HepG2 (cell line): Measurements from ENCODE around the gene NRSN2. TPM values are rescaled to one million over a fixed set of nuclear protein-coding genes. Genes with fewer than 3 reads are reported as not detected.
A peak's percentile ranks its signal among the peaks of the same experiment; 100 is the strongest.

Experiments used
- JUN ChIP-seq: sonication (generic); formaldehyde crosslinking; IDR thresholded peaks from 2 replicates; pipeline ENCODE4 v1.4.0; 2020; ENCODE audit warnings: mild to moderate bottlenecking, missing genetic modification reagents
- KLF6 ChIP-seq: IDR thresholded peaks from 2 replicates; pipeline ENCODE4 v1.8.0; 2016; ENCODE audit warnings: missing biosample characterization, missing genetic modification reagents
- ZBTB7B ChIP-seq: sonication (generic); formaldehyde crosslinking; IDR thresholded peaks from 2 replicates; pipeline ENCODE4 v1.4.0; 2020; ENCODE audit warnings: missing genetic modification reagents
- ZNF30 ChIP-seq: sonication (generic); formaldehyde crosslinking; IDR thresholded peaks from 2 replicates; pipeline ENCODE4 v1.5.0; 2020; ENCODE audit warnings: mild to moderate bottlenecking, missing genetic modification reagents
- ZNF382 ChIP-seq: sonication (generic); formaldehyde crosslinking; IDR thresholded peaks from 2 replicates; pipeline ENCODE4 v1.5.0; 2020; ENCODE audit warnings: missing genetic modification reagents, mild to moderate bottlenecking, borderline replicate concordance
- ZNF569 ChIP-seq: sonication (generic); formaldehyde crosslinking; IDR thresholded peaks from 2 replicates; pipeline ENCODE4 v1.5.0; 2020; ENCODE audit warnings: mild to moderate bottlenecking, missing genetic modification reagents, moderate library complexity, borderline replicate concordance
- polyA plus RNA-seq, 8 experiments: library from polyadenylated mRNA; depleted of rRNA in 3 of 8; stranded (reverse) in 7 of 8; unstranded in 1 of 8; fragments of >200 nt; fragmentation: Illumina TruSeq in 4 of 8; extraction: Trizol in 4 of 8; gene quantifications; 2 replicates each; pipeline versions ENCODE4 v1.2.1 to v1.2.3, GENCODE V29; 2011 to 2016; ENCODE audit warnings: low read depth in 4 of 8, missing spikeins in 1 of 8, mixed read lengths in 1 of 8; ENCODE audit not compliant: insufficient read depth in 1 of 8
- total RNA-seq, 5 experiments: library from RNA; depleted of rRNA; stranded (reverse); fragments of >200 nt; fragmentation: Illumina TruSeq; extraction: Trizol; gene quantifications; 2 replicates each; pipeline ENCODE4 v1.2.3, GENCODE V29; 2016; ENCODE audit warnings: low read depth in 1 of 5
- TF ChIP-seq, protein P1 (sequence below): sonication (generic); formaldehyde crosslinking; IDR thresholded peaks from 2 replicates; pipeline ENCODE4 v1.4.0; 2020; ENCODE audit warnings: low read depth, missing genetic modification reagents
- TF ChIP-seq, protein P2 (sequence below): sonication (generic); formaldehyde crosslinking; IDR thresholded peaks from 2 replicates; pipeline ENCODE4 v1.4.0; 2020; ENCODE audit warnings: mild to moderate bottlenecking, missing genetic modification reagents
- TF ChIP-seq, protein P3 (sequence below): sonication (generic); formaldehyde crosslinking; IDR thresholded peaks from 2 replicates; pipeline ENCODE4 v1.8.1; 2023; ENCODE audit warnings: mild to moderate bottlenecking, moderate library complexity, missing genetic modification reagents
- TF ChIP-seq, protein P4 (sequence below): sonication (generic); formaldehyde crosslinking; IDR thresholded peaks from 2 replicates; pipeline ENCODE4 v1.4.0; 2020; ENCODE audit warnings: missing genetic modification reagents, borderline replicate concordance

The NRSN2 gene
- total and polyA plus RNA-seq, 2 of the 13 experiments (the other 11 are each of a cell fraction or from before 2014, with no cell fraction given) = 32.3 to 49.4 TPM

DNA sequence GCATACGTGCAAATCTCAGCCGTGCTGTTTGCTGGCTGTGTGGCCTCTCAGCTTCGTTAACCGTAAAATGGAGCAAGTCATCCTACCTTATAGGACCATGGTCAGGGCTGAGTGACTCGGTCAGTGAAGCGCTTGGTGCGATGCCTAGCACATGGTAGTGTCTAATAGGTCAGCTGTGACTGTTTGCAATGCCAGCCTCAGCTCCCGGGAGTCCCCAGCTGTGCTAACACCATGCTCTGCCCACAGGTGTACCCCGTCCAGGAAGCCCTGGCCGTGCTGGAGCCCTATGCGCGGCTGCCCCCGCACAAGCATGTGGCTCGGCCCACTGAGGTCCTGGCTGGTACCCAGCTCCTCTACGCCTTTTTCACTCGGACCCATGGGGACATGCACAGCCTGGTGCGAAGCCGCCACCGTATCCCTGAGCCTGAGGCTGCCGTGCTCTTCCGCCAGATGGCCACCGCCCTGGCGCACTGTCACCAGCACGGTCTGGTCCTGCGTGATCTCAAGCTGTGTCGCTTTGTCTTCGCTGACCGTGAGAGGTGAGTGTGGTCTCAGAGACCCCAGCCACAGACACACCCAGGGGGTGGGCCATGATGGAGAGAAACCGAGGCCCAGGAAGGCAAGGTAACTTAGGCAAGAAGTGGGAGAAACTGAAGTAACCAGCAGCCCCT is 44.3 kb downstream of the NRSN2 start (continued):
- TF ChIP-seq, protein P1, sequence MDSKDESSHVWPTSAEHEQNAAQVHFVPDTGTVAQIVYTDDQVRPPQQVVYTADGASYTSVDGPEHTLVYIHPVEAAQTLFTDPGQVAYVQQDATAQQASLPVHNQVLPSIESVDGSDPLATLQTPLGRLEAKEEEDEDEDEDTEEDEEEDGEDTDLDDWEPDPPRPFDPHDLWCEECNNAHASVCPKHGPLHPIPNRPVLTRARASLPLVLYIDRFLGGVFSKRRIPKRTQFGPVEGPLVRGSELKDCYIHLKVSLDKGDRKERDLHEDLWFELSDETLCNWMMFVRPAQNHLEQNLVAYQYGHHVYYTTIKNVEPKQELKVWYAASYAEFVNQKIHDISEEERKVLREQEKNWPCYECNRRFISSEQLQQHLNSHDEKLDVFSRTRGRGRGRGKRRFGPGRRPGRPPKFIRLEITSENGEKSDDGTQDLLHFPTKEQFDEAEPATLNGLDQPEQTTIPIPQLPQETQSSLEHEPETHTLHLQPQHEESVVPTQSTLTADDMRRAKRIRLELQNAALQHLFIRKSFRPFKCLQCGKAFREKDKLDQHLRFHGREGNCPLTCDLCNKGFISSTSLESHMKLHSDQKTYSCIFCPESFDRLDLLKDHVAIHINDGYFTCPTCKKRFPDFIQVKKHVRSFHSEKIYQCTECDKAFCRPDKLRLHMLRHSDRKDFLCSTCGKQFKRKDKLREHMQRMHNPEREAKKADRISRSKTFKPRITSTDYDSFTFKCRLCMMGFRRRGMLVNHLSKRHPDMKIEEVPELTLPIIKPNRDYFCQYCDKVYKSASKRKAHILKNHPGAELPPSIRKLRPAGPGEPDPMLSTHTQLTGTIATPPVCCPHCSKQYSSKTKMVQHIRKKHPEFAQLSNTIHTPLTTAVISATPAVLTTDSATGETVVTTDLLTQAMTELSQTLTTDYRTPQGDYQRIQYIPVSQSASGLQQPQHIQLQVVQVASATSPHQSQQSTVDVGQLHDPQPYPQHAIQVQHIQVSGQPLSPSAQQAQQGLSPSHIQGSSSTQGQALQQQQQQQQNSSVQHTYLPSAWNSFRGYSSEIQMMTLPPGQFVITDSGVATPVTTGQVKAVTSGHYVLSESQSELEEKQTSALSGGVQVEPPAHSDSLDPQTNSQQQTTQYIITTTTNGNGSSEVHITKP (CRISPR knock-in tag) = no peak
- TF ChIP-seq ZNF30 = no peak
- no peak for TF ChIP-seq ZBTB7B
- TF ChIP-seq ZNF569 (CRISPR knock-in tag) = no peak
- TF ChIP-seq, protein P2, sequence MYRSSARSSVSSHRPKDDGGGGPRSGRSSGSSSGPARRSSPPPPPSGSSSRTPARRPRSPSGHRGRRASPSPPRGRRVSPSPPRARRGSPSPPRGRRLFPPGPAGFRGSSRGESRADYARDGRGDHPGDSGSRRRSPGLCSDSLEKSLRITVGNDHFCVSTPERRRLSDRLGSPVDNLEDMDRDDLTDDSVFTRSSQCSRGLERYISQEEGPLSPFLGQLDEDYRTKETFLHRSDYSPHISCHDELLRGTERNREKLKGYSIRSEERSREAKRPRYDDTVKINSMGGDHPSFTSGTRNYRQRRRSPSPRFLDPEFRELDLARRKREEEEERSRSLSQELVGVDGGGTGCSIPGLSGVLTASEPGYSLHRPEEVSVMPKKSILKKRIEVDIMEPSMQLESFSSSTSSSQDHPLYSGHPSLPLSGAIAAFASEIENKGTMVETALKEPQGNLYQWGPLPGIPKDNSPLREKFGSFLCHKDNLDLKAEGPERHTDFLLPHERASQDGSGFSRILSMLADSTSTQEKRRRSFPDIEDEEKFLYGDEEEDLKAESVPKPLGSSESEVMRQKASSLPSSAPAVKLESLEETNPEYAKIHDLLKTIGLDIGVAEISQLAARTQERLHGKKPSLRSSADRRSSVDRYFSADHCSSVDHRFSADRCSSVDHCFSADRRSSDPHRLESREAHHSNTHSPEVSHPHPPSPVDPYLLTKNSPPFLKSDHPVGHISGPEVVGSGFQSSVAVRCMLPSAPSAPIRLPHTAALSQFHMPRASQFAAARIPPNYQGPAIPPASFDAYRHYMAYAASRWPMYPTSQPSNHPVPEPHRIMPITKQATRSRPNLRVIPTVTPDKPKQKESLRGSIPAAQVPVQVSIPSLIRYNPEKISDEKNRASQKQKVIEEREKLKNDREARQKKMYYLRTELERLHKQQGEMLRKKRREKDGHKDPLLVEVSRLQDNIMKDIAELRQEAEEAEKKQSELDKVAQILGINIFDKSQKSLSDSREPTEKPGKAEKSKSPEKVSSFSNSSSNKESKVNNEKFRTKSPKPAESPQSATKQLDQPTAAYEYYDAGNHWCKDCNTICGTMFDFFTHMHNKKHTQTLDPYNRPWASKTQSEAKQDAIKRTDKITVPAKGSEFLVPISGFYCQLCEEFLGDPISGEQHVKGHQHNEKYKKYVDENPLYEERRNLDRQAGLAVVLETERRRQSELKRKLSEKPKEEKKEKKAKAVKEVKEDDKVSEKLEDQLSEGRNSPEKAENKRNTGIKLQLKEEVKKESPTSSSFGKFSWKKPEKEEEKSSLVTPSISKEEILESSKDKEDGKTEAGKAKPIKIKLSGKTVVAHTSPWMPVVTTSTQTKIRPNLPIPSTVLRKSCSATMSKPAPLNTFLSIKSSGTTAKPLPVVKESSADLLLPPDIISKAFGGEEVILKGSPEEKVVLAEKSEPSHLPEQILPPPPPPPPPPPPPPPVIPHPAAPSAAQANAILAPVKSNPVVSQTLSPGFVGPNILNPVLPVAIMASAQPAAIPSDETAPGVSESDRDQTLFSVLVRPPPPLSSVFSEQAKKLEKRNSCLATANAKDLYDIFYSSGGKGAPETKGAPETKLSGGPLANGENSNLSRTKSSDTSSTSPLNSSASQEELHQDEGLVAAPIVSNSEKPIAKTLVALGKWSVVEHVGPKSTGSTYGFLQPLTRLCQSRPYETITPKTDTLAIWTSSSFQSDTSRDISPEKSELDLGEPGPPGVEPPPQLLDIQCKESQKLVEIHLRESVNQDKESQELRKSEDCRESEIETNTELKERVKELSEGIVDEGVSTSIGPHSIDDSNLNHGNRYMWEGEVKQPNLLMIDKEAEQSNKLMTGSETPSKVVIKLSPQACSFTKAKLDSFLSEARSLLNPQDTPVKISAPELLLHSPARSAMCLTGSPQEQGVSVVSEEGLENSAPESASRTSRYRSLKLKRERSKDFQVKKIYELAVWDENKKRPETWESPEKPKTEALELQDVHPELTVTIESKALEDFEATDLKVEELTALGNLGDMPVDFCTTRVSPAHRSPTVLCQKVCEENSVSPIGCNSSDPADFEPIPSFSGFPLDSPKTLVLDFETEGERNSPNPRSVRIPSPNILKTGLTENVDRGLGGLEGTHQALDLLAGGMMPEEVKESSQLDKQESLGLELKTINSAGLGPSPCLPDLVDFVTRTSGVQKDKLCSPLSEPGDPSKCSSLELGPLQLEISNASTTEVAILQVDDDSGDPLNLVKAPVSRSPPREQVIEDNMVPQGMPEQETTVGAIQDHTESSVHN (CRISPR knock-in tag) = peak; percentile 57; the same call in 1 of the 2 replicates
- TF ChIP-seq, protein P3, sequence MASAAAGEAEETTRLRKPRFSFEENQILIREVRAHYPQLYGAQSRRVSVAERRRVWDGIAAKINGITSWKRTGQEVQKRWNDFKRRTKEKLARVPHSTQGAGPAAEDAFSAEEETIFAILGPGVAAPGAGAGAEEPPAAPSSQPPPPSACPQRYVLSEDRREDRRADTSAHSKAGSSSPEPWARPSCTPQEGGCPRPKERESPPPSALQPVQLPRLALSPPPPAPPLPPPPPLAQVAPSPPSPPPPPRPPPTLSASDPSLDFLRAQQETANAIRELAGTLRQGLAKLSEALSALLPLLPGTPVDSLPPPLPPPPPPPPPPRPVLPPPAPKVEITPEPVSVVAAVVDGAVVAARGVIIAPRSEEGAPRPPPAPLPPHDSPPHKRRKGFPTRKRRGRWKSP (CRISPR knock-in tag) = no peak
- TF ChIP-seq KLF6 (CRISPR knock-in tag) = no peak
- TF ChIP-seq JUN = no peak
- no peak for TF ChIP-seq ZNF382 (CRISPR knock-in tag)
- TF ChIP-seq, protein P4, sequence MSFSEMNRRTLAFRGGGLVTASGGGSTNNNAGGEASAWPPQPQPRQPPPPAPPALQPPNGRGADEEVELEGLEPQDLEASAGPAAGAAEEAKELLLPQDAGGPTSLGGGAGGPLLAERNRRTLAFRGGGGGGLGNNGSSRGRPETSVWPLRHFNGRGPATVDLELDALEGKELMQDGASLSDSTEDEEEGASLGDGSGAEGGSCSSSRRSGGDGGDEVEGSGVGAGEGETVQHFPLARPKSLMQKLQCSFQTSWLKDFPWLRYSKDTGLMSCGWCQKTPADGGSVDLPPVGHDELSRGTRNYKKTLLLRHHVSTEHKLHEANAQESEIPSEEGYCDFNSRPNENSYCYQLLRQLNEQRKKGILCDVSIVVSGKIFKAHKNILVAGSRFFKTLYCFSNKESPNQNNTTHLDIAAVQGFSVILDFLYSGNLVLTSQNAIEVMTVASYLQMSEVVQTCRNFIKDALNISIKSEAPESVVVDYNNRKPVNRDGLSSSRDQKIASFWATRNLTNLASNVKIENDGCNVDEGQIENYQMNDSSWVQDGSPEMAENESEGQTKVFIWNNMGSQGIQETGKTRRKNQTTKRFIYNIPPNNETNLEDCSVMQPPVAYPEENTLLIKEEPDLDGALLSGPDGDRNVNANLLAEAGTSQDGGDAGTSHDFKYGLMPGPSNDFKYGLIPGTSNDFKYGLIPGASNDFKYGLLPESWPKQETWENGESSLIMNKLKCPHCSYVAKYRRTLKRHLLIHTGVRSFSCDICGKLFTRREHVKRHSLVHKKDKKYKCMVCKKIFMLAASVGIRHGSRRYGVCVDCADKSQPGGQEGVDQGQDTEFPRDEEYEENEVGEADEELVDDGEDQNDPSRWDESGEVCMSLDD = no peak
